Ascending aorta (tissue), 2 donors: Measurements from ENCODE around the gene SLC16A10. TPM values are rescaled to one million over a fixed set of nuclear protein-coding genes. Genes with fewer than 3 reads are reported as not detected.
"Not testable (repeated sequence)": the region's sequence is repeated elsewhere in the genome, so short reads cannot be mapped to it uniquely, and the experiment has no call there.

Experiments used
- DNase-seq, 2 donors: peaks; one replicate each; pipeline ENCODE4 v3.0.0-alpha.2; 2019; ENCODE audit warnings: low spot score in 2 of 2
- H3K27ac ChIP-seq, 2 donors: fragments of 200-600 bp; sonication (generic); one replicate each; pipeline ENCODE4 v1.5.1; 2016 to 2017; ENCODE audit warnings: mild to moderate bottlenecking in 1 of 2
- H3K27me3 ChIP-seq: fragments of 200-600 bp; sonication (generic); one replicate; pipeline ENCODE4 v1.5.1; 2017
- H3K36me3 ChIP-seq, 2 donors: fragments of 200-600 bp; sonication (generic); one replicate each; pipeline ENCODE4 v1.5.1; 2016
- H3K4me1 ChIP-seq, 2 donors: fragments of 200-600 bp; sonication (generic); one replicate each; pipeline ENCODE4 v1.5.1; 2016 to 2017; ENCODE audit warnings: mild to moderate bottlenecking in 1 of 2
- H3K4me3 ChIP-seq, 2 donors: fragments of 200-600 bp; sonication (generic); one replicate each; pipeline ENCODE4 v1.5.1; 2016 to 2017; ENCODE audit warnings: mild to moderate bottlenecking in 1 of 2
- H3K9me3 ChIP-seq, 2 donors: fragments of 200-600 bp; sonication (generic); one replicate each; pipeline ENCODE4 v1.5.1; 2016
- intact Hi-C: fragments of 100-400 bp; cut with DNase I; formaldehyde crosslinking; loops from one replicate; pipeline ENCODE4 v1.15.1; 2023
- total RNA-seq: library from RNA; depleted of rRNA; stranded (reverse); fragments of >200 nt; gene quantifications from one replicate; pipeline ENCODE4 v1.1.0, GENCODE V29; 2016
- TF ChIP-seq, protein P1 (sequence below), 3 experiments: fragments of 200-600 bp in 2 of 3; fragments of 450-650 bp in 1 of 3; sonication (generic) in 2 of 3; IDR thresholded peaks; one replicate each; pipeline ENCODE4 v1.5.1; 2016 to 2019; ENCODE audit warnings: antibody characterized with exemption in 3 of 3, mild to moderate bottlenecking in 1 of 3, moderate library complexity in 1 of 3

The SLC16A10 gene
- total RNA-seq, 1 donor from 2014 or later: 7.8 TPM

DNA sequence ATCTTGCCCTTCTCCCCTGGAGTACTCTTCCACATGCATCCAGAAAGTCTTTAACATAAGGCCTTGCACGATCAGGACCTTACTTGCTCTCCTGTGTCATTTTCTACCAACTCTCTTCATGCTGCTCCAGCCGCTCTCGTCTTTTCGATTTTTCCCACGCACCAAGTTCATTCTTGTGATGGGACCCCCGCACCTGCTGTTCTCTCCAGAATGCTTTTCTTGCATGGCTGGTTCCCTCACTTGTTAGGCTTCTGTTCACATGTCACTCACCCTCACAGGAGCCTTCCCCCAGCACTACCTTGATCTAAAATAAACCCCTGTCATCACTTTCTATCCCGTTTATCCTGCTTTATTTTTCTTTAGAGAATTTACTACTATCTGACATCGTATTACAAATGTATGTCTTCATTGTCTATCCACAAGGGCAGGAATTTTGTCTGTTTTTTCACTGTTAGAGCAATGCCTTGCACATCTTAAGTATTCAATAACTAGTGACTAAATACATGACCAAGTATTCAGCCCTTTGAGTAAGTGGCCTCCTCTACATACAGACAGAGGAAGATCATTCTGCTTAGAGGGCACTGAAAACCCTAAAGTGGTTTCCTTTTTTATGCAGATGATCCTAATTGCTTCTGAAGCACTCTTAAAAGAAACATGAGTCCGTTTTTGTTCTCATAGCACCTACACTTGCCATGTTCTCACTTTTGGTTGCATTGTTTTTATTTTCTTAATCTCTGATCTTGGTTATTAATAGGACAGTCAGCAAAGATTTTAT, 166.9 kb downstream of the SLC16A10 start:
- TF ChIP-seq, protein P1, sequence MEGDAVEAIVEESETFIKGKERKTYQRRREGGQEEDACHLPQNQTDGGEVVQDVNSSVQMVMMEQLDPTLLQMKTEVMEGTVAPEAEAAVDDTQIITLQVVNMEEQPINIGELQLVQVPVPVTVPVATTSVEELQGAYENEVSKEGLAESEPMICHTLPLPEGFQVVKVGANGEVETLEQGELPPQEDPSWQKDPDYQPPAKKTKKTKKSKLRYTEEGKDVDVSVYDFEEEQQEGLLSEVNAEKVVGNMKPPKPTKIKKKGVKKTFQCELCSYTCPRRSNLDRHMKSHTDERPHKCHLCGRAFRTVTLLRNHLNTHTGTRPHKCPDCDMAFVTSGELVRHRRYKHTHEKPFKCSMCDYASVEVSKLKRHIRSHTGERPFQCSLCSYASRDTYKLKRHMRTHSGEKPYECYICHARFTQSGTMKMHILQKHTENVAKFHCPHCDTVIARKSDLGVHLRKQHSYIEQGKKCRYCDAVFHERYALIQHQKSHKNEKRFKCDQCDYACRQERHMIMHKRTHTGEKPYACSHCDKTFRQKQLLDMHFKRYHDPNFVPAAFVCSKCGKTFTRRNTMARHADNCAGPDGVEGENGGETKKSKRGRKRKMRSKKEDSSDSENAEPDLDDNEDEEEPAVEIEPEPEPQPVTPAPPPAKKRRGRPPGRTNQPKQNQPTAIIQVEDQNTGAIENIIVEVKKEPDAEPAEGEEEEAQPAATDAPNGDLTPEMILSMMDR (IDR thresholded peaks at IDR 0.05): no peak
- no peak for DNase-seq
- no peaks in the 10 kb centered on the region for H3K36me3 ChIP-seq
- no peaks in the 10 kb centered on the region for H3K4me1 ChIP-seq
- no peaks in the 10 kb centered on the region for H3K9me3 ChIP-seq
- intact Hi-C loops: no loop called here
- no peaks in the 10 kb centered on the region for H3K27me3 ChIP-seq
- no peak overlapping the region for H3K4me3 ChIP-seq
- no peak overlapping the region for H3K27ac ChIP-seq

DNA sequence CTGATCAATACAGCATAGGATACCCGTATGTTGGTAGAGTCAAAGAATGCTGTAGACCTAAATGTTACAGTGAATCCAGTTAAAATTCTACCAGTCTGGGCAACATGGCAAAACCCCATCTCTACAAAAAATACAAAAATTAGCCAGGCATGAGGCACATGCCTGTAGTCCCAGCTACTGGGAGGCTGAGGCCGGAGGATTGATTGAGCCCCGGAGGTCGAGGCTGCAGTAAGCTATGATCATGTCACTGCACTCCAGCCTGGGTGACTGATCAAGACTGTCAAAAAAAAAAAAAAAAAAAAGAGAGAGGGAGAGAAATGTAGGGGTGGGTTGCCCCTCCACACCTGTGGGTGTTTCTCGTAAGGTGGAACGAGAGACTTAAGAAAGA, 167.5 kb downstream of the SLC16A10 start:
- TF ChIP-seq, protein P1 (IDR thresholded peaks at IDR 0.05): no peak
- Histone ChIP-seq H3K9me3 (no peaks in the 10 kb centered on the region), H3K27me3 (no peaks in the 10 kb centered on the region), H3K4me3 (no peak overlapping the region), H3K4me1 (peaks cover 0 to 1% of the 10 kb centered on the region in 2 donors), H3K36me3 (no peaks in the 10 kb centered on the region), H3K27ac (no peak overlapping the region)
- intact Hi-C loops: loop anchor here (5.0 kb wide), 3 partner anchors 32 to 388 kb away; no protein-coding TSS in a partner anchor
- DNase-seq: no peak

DNA sequence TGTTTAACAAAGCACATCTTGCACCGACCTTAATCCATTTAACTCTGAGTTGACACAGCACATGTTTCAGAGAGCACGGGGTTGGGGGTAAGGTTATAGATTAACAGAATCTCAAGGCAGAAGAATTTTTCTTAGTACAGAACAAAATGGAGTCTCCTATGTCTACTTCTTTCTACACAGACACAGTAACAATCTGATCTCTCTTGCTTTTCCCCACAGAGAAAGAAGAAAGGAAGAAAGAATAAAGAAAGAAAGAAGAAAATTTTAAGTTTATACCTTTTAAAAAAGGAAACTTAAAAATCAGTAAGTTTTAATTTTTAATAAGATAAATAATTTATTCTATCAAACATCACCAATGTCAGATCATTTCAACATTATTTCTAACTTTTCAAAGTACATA, 168.5 kb downstream of the SLC16A10 start:
- not testable (repeated sequence) for H3K27me3 ChIP-seq, H3K4me3 ChIP-seq, H3K9me3 ChIP-seq, H3K36me3 ChIP-seq, DNase-seq, H3K27ac ChIP-seq
- H3K4me1 ChIP-seq: peaks cover 0 to 11% of the 10 kb centered on the region in 2 donors
- intact Hi-C loops: loop anchor here (5.0 kb wide), 3 partner anchors 34 to 386 kb away; no protein-coding TSS in a partner anchor

DNA sequence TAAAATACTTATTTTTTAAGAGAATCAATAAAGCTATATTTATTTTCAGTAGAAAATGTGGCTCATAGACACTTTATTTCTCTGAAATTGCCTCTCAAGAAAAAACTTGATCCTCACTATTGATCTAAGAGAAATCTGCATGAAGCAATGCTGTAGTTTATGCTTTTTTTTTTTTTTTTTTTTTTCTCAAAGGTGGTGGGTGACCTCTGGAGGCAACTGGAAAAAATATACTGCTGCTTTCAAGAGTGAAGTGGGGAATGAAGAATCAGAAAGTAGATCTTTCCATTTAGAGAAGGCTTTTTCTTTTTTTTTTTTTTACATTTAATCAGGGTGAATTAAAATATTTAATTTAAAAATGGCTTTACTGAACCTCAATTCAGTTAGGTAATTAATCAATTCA, 169.3 kb downstream of the SLC16A10 start:
- intact Hi-C loops: loop anchor here (5.0 kb wide), 3 partner anchors 34 to 386 kb away; no protein-coding TSS in a partner anchor
- H3K36me3 ChIP-seq: no peaks in the 10 kb centered on the region
- no peaks in the 10 kb centered on the region for H3K9me3 ChIP-seq
- DNase-seq: no peak
- H3K4me1 ChIP-seq: peaks cover 0 to 11% of the 10 kb centered on the region in 2 donors
- no peak overlapping the region for H3K27ac ChIP-seq
- TF ChIP-seq, protein P1 (IDR thresholded peaks at IDR 0.05): peak in 1 of 3 experiments; percentile 23
- no peak overlapping the region for H3K4me3 ChIP-seq
- no peaks in the 10 kb centered on the region for H3K27me3 ChIP-seq

DNA sequence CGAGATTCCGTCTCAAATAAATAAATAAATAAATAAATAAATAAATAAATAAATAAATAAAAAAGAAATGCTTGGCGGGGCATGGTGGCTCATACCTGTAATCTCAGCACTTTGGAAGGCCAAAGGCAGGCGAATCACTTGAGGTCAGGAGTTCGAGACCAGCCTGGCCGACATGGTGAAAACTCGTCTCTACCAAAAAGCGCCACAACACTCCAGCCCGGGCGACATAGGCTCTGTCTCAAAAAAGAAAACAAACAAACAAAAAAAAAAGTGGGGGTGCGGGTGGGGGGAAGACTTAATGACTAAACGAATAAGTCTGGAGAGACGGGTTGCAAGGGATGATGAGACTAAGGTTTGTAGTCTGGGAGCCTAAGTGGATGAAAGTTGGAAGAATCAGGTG, 170.7 kb downstream of the SLC16A10 start:
- no peak for DNase-seq
- Histone ChIP-seq H3K36me3 (no peaks in the 10 kb centered on the region), H3K4me3 (no peak overlapping the region), H3K27ac (no peak overlapping the region), H3K4me1 (peaks cover 0 to 11% of the 10 kb centered on the region in 2 donors), H3K9me3 (no peaks in the 10 kb centered on the region), H3K27me3 (no peaks in the 10 kb centered on the region)
- intact Hi-C loops: loop anchor here (2.0 to 5.0 kb wide), 5 partner anchors 27 to 783 kb away; no protein-coding TSS in a partner anchor
- TF ChIP-seq, protein P1 (IDR thresholded peaks at IDR 0.05): no peak

DNA sequence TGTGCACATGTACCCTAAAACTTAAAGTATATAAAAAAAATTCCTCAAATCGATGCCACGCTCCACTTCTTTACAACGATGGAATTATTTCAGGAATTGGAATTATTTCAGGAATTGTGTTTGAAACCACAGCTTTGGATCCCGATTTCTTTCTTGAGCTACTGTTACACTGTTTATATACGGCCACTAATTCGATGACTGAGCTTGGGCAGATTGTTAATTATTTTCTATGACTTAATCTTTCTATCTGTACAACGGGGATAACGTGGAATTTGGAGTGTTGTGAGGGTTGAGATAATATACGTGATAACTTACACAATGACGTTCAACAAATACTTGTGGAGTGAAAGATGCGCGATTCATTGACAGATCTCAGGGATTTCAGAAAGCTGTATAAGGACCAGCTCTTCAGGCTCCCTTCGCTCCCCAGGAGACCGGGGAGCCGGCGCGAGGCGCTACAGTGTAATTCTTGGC, 171.3 kb downstream of the SLC16A10 start:
- TF ChIP-seq, protein P1 (IDR thresholded peaks at IDR 0.05): no peak
- intact Hi-C loops: loop anchor here (1.0 to 5.0 kb wide), 6 partner anchors 28 to 782 kb away; no protein-coding TSS in a partner anchor
- Histone ChIP-seq H3K9me3 (no peaks in the 10 kb centered on the region), H3K27me3 (no peaks in the 10 kb centered on the region), H3K27ac (peak overlapping the region in 1 of 2 donors; percentile 87), H3K4me3 (peak overlapping the region; percentile 63 to 90), H3K4me1 (peaks cover 0 to 11% of the 10 kb centered on the region in 2 donors), H3K36me3 (no peaks in the 10 kb centered on the region)
- no peak for DNase-seq
